Fibroblast of gingiva (primary cell): Measurements from ENCODE around the gene TSN.
A peak's percentile ranks its signal among the peaks of the same experiment; 100 is the strongest.

ENCODE experiments used
- DNase-seq: peaks from one replicate; pipeline ENCODE4 v3.0.0-alpha.2; 2011; ENCODE audit warnings: low read depth

TSN gene

DNA sequence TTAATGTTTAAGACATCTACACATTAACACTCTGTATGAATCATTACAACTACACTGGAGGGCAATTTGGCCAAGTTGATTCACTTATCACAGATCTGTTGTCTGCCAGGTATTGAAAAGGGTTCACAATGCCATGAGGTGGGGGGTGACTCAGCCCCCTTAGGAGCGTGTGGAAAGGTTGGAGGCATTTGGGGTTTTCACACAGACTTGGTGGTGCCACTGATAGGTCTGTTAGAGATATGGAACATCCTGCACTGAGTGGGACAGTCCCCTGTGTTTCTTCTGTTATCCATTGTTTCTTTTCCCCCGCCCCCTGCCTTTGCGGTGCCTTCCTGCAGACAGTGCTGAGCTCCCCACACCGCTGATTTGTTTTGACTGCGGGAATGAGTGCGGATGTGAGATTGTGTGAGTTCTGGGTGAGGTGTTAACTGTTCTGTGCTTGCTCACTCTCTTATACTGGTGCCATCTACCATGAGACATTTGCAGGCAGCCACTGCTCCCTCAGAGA is 9.3 kb upstream of the TSN start:
- no peak for DNase-seq

GRCh38 chr2:121748202-121748601 is 7.2 kb upstream of the TSN start:
- DNase-seq, result peak; percentile 18

DNA sequence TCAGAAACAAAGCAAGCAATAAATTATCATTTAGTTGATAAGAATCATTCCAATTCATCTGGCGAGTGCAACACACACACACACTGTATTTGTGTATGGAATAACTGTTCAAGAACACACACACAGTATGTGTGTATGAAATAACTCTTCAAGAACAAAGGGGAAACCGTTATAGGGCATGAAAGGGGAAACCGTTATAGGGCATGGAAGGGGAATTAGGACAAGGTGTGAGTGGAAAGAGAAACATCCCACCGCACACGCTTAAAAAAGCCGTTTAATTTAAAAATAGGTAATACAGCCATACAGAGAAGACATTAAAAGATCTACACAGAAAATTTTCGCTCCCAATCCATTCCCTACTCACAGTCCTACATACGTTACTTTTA is 607 bp upstream of the TSN start:
- DNase-seq, result no peak

DNA sequence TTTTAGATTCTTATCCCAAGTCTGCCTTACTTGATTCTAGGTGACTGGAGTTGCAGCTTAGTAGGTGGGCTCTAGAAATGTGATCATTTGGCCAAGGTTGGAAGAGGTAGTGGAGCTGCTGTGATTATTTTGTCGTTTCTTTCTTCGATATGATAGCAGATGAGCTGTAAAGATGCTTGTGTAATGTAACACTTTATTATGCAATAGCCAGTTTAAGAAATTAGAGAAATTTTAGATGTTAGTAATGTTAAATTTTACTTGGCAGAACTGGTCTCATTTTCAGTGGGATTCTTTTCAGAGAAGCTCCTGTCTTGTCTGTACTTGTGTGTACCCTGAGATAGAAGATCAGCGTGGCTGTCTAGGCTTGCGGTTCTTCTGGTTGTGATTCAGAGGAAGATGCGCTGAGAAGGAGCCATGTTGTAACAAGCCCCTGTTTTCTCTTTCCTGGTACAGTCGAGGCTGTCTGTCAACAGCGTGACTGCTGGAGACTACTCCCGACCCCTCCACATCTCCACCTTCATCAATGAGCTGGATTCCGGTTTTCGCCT is 9.3 kb downstream of the TSN start:
- no peak for DNase-seq

DNA sequence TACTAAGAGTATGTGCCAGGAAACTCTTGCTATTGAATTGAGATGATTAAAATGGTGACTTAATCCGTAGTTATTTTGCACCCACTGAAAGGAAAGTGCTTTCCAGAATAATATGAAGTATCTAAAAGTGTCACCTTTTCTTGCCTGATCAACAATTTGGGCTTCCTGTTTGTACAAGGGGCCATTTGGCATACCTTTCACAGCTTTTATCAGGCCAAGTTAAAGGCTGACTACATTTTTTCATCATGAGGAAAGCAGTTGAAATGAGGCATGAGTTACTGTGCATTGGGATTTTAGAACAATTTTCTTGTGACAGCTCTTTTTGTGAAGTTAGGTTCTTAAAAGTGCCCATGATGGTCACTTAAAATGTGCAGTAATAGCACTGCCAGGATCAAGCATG is 11.2 kb downstream of the TSN start:
- DNase-seq, result no peak

DNA sequence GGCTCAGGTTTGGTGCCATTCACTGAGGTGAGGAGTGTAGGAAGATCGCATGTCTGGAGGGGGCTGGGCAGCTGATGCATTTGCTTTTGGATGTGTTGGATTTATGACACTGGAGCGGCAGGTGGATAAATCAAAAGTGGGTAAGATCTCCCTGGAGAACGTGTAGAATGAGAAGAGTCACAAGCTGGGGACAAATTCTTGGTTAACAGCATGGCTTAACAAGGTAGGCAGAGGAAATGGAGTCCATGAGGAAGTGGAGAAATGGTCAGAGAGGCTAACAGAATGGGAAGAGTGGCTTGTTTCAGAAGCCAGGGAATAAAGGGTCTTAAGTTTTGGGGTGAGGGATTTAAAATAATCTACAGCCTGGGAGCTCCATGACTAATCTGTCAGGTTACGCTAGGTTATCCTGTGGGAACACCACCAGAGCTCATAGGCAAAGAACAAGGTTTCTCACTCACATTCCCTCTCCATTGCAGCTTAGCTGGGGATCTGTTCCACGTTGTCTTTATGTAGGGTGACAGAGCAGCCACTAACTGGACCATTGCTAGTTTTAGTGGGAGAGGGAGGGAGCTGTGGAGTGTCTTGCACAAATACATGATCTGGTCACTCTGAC is 12.8 kb downstream of the TSN start:
- no peak for DNase-seq

- DNase-seq, result peak; percentile 36
These were observed 16.7 kb downstream of the TSN start for GRCh38 chr2:121771976-121772742.

GRCh38 chr2:121774235-121774634 is 18.8 kb downstream of the TSN start:
- no peak for DNase-seq

DNA sequence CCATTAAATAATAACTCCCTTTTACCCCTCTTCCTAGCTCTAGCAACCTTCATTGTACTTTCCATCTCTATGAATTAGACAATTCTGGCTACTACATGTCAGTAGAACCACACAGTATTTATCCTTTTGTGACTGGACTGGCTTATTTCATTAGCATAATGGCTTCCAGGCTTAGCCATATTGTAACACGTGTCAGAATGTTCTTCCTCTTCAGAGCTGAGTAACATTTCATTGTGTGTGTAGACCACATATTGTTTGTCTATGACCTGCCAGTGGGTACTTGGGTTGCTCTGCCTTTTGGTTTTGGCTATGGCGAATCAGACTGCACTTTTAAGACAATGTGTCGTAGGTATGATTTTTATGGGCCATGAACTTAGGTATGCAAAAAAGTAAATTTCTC is 20.9 kb downstream of the TSN start:
- no peak for DNase-seq

GRCh38 chr2:121776885-121777698 is 21.6 kb downstream of the TSN start:
- no peak for DNase-seq

DNA sequence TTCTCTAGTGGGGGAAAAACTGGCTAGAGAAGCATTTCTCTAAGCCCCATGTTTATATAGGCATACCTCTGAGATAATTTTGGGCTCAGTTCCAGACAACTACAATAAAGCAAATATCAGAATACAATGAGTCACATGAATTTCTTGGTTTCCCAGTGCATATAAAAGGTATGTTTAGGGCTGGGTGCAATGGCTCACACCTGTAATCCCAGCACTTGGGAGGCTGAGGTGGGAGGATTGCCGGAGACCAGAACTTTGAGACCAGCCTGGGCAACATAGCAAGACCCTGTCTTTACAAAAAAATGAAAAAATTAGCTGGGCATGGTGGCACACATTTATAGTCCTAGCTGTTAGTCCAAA is 22.2 kb downstream of the TSN start:
- DNase-seq, result no peak

- no peak for DNase-seq
These were observed 23.5 kb downstream of the TSN start for GRCh38 chr2:121778741-121779487.

GRCh38 chr2:121783180-121783579 is 27.7 kb downstream of the TSN start:
- no peak for DNase-seq

DNA sequence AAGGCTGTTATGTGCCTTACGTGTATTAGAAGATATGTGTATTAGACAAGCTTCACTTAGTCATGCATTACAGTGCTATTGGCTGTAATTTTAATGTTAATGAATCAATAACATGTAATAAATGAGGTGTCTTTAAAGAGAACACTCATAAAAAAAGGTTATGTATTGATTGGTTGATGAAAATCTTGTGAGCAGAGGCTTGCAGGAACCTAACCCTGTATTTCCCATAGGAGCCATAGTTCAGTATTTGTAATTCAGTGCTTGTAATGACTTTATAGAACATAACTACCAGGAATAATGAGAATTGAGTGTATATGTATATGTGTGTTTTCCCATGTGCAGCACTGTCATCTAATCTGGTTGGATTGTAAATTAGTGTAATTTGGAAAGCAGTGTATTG is 33.2 kb downstream of the TSN start:
- DNase-seq, result no peak

GRCh38 chr2:121790276-121790956 is 35.0 kb downstream of the TSN start:
- peak; percentile 47 for DNase-seq

- DNase-seq, result no peak
These were observed 35.8 kb downstream of the TSN start for GRCh38 chr2:121791290-121791689.

- DNase-seq, result no peak
These were observed 36.4 kb downstream of the TSN start for GRCh38 chr2:121791801-121792221.

- no peak for DNase-seq
These were observed 38.4 kb downstream of the TSN start for GRCh38 chr2:121793816-121794215.

- no peak for DNase-seq
These were observed 38.8 kb downstream of the TSN start for GRCh38 chr2:121794233-121794632.

GRCh38 chr2:121796239-121796638 is 40.8 kb downstream of the TSN start:
- DNase-seq, result no peak

DNA sequence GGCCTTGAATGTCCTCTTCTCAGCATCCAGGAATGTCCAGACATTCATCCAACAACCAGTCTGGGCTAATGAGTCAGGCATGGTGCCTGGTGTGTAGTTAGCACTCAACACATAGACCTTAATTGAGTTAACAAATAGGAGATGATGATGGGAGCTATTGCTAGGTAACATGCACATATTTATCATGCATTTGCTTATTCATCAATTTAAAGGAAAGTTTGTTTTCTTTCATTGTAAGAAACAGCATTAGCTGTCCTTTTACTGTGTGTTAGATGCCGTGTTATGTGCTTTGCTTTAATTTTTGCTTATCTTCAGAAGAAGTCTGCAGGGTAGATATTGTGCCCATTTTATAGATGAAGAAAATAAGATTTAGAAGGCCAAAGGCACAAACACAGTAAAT is 43.2 kb downstream of the TSN start:
- no peak for DNase-seq
